H1 (cell line): Measurements from ENCODE around the gene DES. TPM values are rescaled to one million over a fixed set of nuclear protein-coding genes. Genes with fewer than 3 reads are reported as not detected.

ENCODE experiments used
- ATF2 ChIP-seq: IDR thresholded peaks from 2 replicates; pipeline ENCODE4 v1.6.1; 2012; ENCODE audit warnings: low read length, inconsistent platforms
- CBX8 ChIP-seq: fragments of 300-800, 300-1000 bp; sonication (generic); IDR thresholded peaks from 2 replicates; pipeline ENCODE4 v1.7.1; 2016; ENCODE audit warnings: low read depth, low read length, borderline replicate concordance
- E2F6 ChIP-seq: IDR thresholded peaks from 2 replicates; pipeline ENCODE4 v1.6.1; 2012; ENCODE audit warnings: inconsistent platforms
- GTF2F1 ChIP-seq: IDR thresholded peaks from 2 replicates; pipeline ENCODE4 v1.6.1; 2012; ENCODE audit warnings: low read depth, low read length, improper control_type of control experiment, borderline replicate concordance
- HDAC2 ChIP-seq, 2 experiments: fragments of 300-600 bp in 1 of 2; sonication (generic) in 1 of 2; IDR thresholded peaks; 2 replicates each; pipeline ENCODE4 v1.6.1; 2011 to 2012; ENCODE audit warnings: low read depth in 2 of 2, low read length in 2 of 2, mild to moderate bottlenecking in 2 of 2, moderate library complexity in 2 of 2, borderline replicate concordance in 1 of 2, inconsistent platforms in 1 of 2
- HDAC6 ChIP-seq: IDR thresholded peaks from one replicate; pipeline ENCODE4 v1.7.1; 2012; ENCODE audit warnings: low read depth, mild to moderate bottlenecking, inconsistent platforms, low read length, moderate library complexity
- KDM5A ChIP-seq: fragments of 200-600 bp; IDR thresholded peaks from 2 replicates; pipeline ENCODE4 v1.7.1; 2012; ENCODE audit warnings: mild to moderate bottlenecking, low read length, inconsistent platforms, mixed read lengths
- MAX ChIP-seq: IDR thresholded peaks from 2 replicates; pipeline ENCODE4 v1.6.1; 2012; ENCODE audit warnings: inconsistent platforms
- ZNF274 ChIP-seq: IDR thresholded peaks from 2 replicates; pipeline ENCODE4 v1.7.0; 2012; ENCODE audit warnings: low read length, borderline replicate concordance; ENCODE audit errors: extremely low read depth
- polyA plus RNA-seq, 7 experiments: library from polyadenylated mRNA; depleted of rRNA in 3 of 7; stranded (reverse) in 5 of 7; unstranded in 2 of 7; fragments of >200 nt in 5 of 7; fragments of 200-250 nt in 2 of 7; gene quantifications; 1 replicate in 5 of 7; 2 replicates in 1 of 7; 4 replicates in 1 of 7; pipeline versions ENCODE4 v1.2.1 to v1.2.3, GENCODE V29; 2011 to 2013; ENCODE audit warnings: missing spikeins in 2 of 7, mixed read lengths in 2 of 7
- total RNA-seq: library from RNA; stranded (reverse); fragmentation: NEBNext Ultra II Directional; extraction: Animal tissue kit (Norgen Biotek cat#: 25700); gene quantifications from 2 replicates; pipeline ENCODE4 v1.2.1, GENCODE V29; 2021

Gene DES
- total and polyA plus RNA-seq, 2 of the 8 experiments (the other 6 are each of a cell fraction or from before 2014, with no cell fraction given) = 1.8 to 4.3 TPM

DNA sequence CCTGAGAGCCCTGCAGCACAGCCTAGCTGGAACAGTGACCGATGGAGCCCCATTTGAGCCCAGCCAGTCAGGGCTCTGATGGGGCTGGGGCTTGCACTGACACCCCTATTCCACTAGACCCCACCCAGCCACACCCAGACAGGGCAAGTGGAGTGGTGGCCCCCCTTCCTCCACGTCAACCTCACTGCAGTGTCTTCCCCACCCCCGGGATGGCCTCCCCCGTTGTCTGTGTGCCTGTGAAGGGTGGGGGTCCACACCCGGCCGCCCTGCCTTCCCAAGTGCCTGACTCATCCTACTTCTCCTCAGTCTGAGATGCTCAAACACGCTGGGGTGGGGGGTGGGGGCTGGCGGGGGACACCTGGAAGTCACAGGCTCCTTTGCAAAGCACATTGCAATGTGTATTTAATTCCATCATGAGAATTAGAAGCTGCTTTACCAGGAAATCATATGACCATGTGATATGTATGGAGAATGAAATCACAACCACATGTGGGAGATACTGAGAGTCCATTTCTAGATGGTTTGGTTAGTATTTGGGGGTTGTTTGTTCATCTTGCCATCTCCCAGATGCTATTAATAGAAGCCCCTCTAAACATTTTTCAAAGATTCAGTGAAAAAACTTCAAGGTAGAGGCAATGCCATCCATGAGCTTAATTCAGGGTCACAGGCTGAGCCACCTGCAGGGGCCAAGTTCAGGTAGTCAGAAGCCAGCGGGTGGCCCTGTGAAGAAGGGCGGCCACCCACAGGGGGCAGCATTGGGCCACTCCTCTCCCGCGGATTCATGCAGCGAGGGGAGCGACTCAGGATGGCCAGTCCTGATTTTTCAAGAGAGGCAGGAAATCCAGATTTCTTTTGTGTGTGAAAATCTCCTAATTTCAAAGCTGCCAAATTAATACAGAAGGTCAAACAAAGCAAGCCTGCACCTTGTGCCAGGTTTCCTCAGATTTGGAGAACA, 57.8 kb downstream of the DES start (continued):
- no peak for TF ChIP-seq GTF2F1
- TF ChIP-seq E2F6 = no peak
- TF ChIP-seq HDAC2 (IDR thresholded peaks at IDR 0.05; ENCODE audit: borderline replicate concordance in 1 of 2, low read depth in 2 of 2, low read length in 2 of 2) = 0 out of 4 replicates have a peak, but pooled peaks of 1 of the 2 experiments have one; percentile 51
- no peak for TF ChIP-seq ZNF274
- TF ChIP-seq ATF2 = no peak
- TF ChIP-seq MAX = peak; percentile 54; the same call in 1 of the 2 replicates
- no peak for TF ChIP-seq KDM5A
- no peak for TF ChIP-seq HDAC6
- no peak for TF ChIP-seq CBX8
- TF ChIP-seq, all 59 proteins: peak for 18

Other genes starting within 250 kb of the DES start
- 0.84 and 0.90 TPM in 2 replicates for gene SLC23A3, start 248.3 kb upstream of the DES start, total RNA-seq
- gene SLC23A3, start 248.3 kb upstream of the DES start, polyA plus RNA-seq (2011; rRNA removed) = 0.31 and 0.35 TPM in 2 replicates
- gene CNPPD1, start 241.5 kb upstream of the DES start, total RNA-seq = 32.9 and 33.0 TPM in 2 replicates
- 35.9 and 44.8 TPM in 2 replicates for gene CNPPD1, start 241.5 kb upstream of the DES start, polyA plus RNA-seq (2011; rRNA removed)
- gene RETREG2, start 240.1 kb upstream of the DES start, total RNA-seq = 50.2 and 51.3 TPM in 2 replicates
- 66.8 and 67.4 TPM in 2 replicates for gene RETREG2, start 240.1 kb upstream of the DES start, polyA plus RNA-seq (2011; rRNA removed)
- gene ZFAND2B, start 211.6 kb upstream of the DES start, total RNA-seq = 16.0 and 16.6 TPM in 2 replicates
- 17.9 and 20.2 TPM in 2 replicates for gene ZFAND2B, start 211.6 kb upstream of the DES start, polyA plus RNA-seq (2011; rRNA removed)
- gene ABCB6, start 199.4 kb upstream of the DES start, total RNA-seq = 44.9 and 49.9 TPM in 2 replicates
- 50.6 and 65.6 TPM in 2 replicates for gene ABCB6, start 199.4 kb upstream of the DES start, polyA plus RNA-seq (2011; rRNA removed)
- 43.6 and 43.8 TPM in 2 replicates for gene ATG9A, start 188.7 kb upstream of the DES start, total RNA-seq
- gene ATG9A, start 188.7 kb upstream of the DES start, polyA plus RNA-seq (2011; rRNA removed) = 66.8 and 82.2 TPM in 2 replicates
- gene ANKZF1, start 188.6 kb upstream of the DES start, total RNA-seq = 44.4 and 50.1 TPM in 2 replicates
- gene ANKZF1, start 188.6 kb upstream of the DES start, polyA plus RNA-seq (2011; rRNA removed) = 32.5 and 43.7 TPM in 2 replicates
- gene GLB1L, start 172.9 kb upstream of the DES start, total RNA-seq = 3.2 and 3.7 TPM in 2 replicates
- gene GLB1L, start 172.9 kb upstream of the DES start, polyA plus RNA-seq (2011; rRNA removed) = 3.7 and 4.0 TPM in 2 replicates
- gene STK16, start 172.9 kb upstream of the DES start, total RNA-seq = 17.0 and 21.3 TPM in 2 replicates
- 51.4 and 69.9 TPM in 2 replicates for gene STK16, start 172.9 kb upstream of the DES start, polyA plus RNA-seq (2011; rRNA removed)
- 0.24 TPM in 1 of 2 replicates, not detected in the other for gene TUBA4B, start 165.1 kb upstream of the DES start, total RNA-seq
- gene TUBA4B, start 165.1 kb upstream of the DES start, polyA plus RNA-seq (2011; rRNA removed) = 0.08 and 0.25 TPM in 2 replicates
- 59.5 and 67.3 TPM in 2 replicates for gene TUBA4A, start 164.5 kb upstream of the DES start, total RNA-seq
- 172 and 174 TPM in 2 replicates for gene TUBA4A, start 164.5 kb upstream of the DES start, polyA plus RNA-seq (2011; rRNA removed)
- 26.3 and 33.5 TPM in 2 replicates for gene DNAJB2, start 139.0 kb upstream of the DES start, total RNA-seq
- gene DNAJB2, start 139.0 kb upstream of the DES start, polyA plus RNA-seq (2011; rRNA removed) = 21.0 and 28.6 TPM in 2 replicates
- 5.2 and 5.4 TPM in 2 replicates for gene PTPRN, start 109.0 kb upstream of the DES start, total RNA-seq
- gene PTPRN, start 109.0 kb upstream of the DES start, polyA plus RNA-seq (2011; rRNA removed) = 8.2 and 17.4 TPM in 2 replicates
- gene RESP18, start 85.6 kb upstream of the DES start, total RNA-seq = not detected in 2 replicates
- 0.11 TPM in 1 of 2 replicates, not detected in the other for gene RESP18, start 85.6 kb upstream of the DES start, polyA plus RNA-seq (2011; rRNA removed)
- 59.8 and 64.2 TPM in 2 replicates for gene DNPEP, start 30.5 kb upstream of the DES start, total RNA-seq
- gene DNPEP, start 30.5 kb upstream of the DES start, polyA plus RNA-seq (2011; rRNA removed) = 109 and 142 TPM in 2 replicates
- gene SPEG, start 16.5 kb downstream of the DES start, total RNA-seq = 32.0 and 36.7 TPM in 2 replicates
- gene SPEG, start 16.5 kb downstream of the DES start, polyA plus RNA-seq (2011; rRNA removed) = 19.9 and 37.1 TPM in 2 replicates
- gene GMPPA, start 80.5 kb downstream of the DES start, total RNA-seq = 34.3 and 35.3 TPM in 2 replicates
- gene GMPPA, start 80.5 kb downstream of the DES start, polyA plus RNA-seq (2011; rRNA removed) = 98.8 and 101 TPM in 2 replicates
- gene ASIC4, start 96.1 kb downstream of the DES start, total RNA-seq = 0.19 and 0.22 TPM in 2 replicates
- 0.12 and 0.30 TPM in 2 replicates for gene ASIC4, start 96.1 kb downstream of the DES start, polyA plus RNA-seq (2011; rRNA removed)
- 62.9 and 68.1 TPM in 2 replicates for gene CHPF, start 125.4 kb downstream of the DES start, total RNA-seq
- 67.3 and 103 TPM in 2 replicates for gene CHPF, start 125.4 kb downstream of the DES start, polyA plus RNA-seq (2011; rRNA removed)
- 10.2 and 11.0 TPM in 2 replicates for gene TMEM198, start 125.7 kb downstream of the DES start, total RNA-seq
- gene TMEM198, start 125.7 kb downstream of the DES start, polyA plus RNA-seq (2011; rRNA removed) = 10.4 and 15.4 TPM in 2 replicates
- 127 and 135 TPM in 2 replicates for gene OBSL1, start 153.2 kb downstream of the DES start, total RNA-seq
- 116 and 205 TPM in 2 replicates for gene OBSL1, start 153.2 kb downstream of the DES start, polyA plus RNA-seq (2011; rRNA removed)
- 0.65 and 0.73 TPM in 2 replicates for gene INHA, start 153.9 kb downstream of the DES start, total RNA-seq
- 2.7 and 4.3 TPM in 2 replicates for gene INHA, start 153.9 kb downstream of the DES start, polyA plus RNA-seq (2011; rRNA removed)
- 24.1 and 29.6 TPM in 2 replicates for gene STK11IP, start 179.5 kb downstream of the DES start, total RNA-seq
- 18.5 and 26.5 TPM in 2 replicates for gene STK11IP, start 179.5 kb downstream of the DES start, polyA plus RNA-seq (2011; rRNA removed)
- 6.5 and 7.4 TPM in 2 replicates for gene SLC4A3, start 209.3 kb downstream of the DES start, total RNA-seq
- 4.8 and 8.2 TPM in 2 replicates for gene SLC4A3, start 209.3 kb downstream of the DES start, polyA plus RNA-seq (2011; rRNA removed)